HG03045 (cell line): Measurements from ENCODE around the gene PEX26.
A peak's percentile ranks its signal among the peaks of the same experiment; 100 is the strongest.
"Not testable (repeated sequence)": the region's sequence is repeated elsewhere in the genome, so short reads cannot be mapped to it uniquely, and the experiment has no call there.

ENCODE experiments used
- ATAC-seq: cut with Tn5 transposase; IDR thresholded peaks from one replicate; pipeline ENCODE4 v1.9.1; 2021; ENCODE audit warnings: mild to moderate bottlenecking, moderate library complexity; ENCODE audit not compliant: unreplicated experiment

PEX26 gene

DNA sequence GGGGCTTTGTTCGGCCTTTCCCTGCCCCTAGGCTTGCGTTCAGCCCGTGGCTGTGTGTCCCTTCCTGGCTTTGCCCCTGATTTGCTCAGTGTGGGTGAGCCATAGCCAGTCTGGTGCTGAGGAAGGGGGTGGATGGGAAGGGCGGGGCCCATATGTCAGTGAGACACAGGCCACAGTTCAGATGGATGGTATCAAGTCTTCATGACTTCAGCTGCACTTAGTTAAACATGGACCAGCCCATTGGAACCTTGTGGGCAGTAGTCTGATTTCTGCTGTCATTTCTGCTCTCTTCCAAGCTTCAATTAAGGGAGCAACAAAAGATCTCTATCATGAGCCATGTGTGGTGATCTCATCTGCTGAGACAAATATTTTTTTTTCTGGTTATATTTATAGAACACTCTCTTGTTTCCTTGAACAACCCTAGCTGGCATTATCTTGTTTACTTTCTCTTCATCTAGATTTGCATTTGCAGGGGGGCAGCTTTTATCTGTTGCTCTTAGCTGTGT is 21.6 kb upstream of the PEX26 start:
- ATAC-seq, result no peak

DNA sequence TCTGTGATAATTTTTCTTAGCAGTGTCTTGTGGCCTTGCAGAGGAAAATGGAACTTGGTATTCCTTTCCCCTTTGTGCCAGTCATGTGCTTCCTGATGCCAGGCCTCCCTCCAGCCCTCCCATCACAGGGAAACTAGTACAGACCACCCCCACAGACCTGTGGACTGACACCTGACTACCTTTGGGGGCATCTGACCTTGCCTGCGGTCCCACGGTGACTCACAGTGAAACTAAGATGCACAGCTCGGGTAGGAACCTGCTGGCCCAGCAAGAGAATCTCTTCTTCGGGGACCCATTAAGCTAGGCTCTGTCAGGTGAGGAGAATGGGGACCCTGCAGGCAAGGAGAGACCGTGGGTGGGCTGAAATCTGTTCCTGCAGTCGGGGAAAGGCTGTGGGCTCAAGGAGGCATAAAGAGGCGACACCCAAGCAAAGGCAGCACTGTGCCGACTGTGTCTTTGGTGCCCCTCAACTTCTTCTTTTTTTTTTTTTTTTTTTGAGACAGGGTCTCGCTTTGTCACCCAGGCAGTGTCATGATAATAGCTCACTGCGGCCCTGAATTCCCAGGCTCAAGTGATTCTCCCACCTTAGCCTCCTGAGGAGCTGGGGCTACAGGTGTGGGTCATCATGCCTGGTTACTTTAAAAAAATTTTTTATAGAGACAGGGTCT is 20.8 kb upstream of the PEX26 start:
- ATAC-seq, result no peak

DNA sequence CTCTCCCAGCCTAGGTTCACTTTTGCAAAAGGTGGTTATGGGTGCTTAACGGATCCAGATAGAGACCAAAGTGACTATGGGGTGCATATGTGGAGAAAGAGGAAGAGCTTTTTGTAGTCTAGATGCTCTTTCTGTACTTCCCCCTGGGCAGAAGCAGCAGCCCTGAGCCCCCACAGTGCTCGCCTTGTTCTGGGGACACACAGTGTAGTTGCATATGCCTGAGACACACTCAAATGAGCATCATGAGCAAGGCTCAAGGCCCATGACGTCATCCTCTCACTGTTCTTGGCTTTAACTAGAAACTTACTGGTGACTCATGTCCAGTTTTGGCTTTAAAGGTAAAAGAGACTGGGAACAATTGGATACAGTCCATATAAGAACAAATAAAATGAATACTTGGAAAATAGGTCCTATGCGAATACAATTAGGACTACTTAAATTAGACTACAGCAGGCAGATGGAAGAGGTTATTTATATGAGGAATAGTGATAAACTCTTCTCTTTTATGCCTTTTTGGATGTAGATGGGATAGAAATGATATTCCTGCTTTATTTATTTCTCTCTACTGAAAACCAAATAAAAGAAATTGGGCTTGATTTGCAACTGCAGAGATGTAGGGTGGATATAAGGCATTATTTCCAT is 20.1 kb upstream of the PEX26 start:
- peak; percentile 47 for ATAC-seq

DNA sequence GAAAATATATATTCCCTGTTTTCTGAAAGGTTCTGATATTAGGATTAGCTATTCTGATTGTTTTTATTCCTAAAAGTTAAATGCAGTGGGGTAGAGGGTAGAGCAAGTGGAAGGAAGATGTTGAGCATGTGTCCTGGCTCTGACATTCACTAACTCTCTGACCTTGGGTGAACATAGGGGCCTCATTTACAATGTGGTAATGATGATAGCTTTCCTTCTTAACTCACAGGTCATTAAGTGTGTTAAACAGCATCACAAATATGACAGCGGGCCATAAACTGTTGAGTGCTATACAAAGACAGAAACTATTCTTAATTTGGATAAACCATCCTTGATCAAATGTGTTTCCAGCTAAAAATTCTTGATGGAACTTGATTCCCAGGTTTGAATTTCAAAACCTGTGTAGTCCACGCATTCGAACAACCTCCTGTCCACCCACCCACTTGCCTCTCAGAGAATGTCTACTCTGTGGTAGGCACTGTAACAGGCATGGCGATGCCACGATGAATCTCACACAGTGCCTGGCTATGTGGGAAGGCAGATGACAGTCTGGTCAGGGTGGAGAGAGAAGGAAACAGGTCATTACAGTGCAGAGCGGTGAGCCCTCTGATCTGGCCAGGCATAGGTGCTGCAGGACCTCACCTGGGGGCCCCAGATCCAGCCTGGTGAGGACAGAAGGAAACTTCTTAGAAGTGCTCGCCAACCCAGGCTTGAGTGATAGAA is 19.3 kb upstream of the PEX26 start:
- ATAC-seq, result no peak

DNA sequence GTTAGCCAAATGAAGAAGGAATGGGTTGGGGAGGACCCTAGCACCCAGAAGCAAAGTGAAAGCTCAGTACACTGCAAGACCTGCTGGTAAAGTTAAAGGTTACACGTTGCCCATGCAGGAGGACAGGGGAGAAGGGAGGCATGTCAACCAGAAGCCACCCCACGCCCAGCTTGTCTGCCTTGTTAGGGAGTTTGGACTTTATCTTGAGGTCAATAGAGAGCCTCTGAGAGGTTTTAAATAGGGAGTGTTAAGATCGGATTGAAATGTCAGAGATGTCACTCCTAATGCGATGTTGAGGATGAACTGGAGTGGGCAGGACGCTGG is 18.7 kb upstream of the PEX26 start:
- ATAC-seq, result no peak

DNA sequence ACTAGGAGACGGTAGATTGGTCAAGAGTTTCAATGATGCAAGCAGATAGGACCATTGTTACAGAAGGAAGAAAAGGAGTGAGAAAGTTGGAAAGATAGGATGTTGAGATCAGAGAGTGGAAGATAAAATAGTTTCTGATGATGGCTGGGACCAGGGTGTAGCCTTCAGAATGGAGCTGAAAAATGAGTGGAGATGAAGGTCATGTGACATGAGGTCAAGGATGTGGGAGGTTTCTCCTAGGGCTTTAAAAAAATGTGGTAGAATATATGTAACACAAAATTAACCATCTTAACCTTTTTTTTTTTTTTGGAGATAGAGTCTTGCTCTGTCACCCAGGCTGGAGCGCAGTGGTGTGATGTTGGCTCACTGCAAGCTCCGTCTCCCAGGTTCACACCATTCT is 18.3 kb upstream of the PEX26 start:
- no peak for ATAC-seq

DNA sequence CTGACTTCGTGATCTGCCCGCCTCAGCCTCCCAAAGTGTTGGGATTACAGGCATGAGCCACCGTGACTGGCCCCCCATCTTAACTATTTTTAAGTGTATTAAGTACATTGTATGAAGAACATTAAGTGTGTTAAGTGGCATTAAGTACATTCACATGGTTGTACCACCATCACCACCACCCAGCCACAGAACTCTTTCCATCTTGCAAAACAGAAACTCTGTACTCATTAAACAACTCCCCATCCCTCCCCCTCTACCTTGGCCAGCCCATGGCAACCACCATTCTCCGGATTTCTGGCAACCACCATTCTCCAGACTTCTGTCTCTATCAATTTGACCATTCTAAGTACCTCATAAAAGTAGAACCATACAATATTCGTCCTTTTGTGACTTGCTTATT is 17.8 kb upstream of the PEX26 start:
- ATAC-seq, result no peak

DNA sequence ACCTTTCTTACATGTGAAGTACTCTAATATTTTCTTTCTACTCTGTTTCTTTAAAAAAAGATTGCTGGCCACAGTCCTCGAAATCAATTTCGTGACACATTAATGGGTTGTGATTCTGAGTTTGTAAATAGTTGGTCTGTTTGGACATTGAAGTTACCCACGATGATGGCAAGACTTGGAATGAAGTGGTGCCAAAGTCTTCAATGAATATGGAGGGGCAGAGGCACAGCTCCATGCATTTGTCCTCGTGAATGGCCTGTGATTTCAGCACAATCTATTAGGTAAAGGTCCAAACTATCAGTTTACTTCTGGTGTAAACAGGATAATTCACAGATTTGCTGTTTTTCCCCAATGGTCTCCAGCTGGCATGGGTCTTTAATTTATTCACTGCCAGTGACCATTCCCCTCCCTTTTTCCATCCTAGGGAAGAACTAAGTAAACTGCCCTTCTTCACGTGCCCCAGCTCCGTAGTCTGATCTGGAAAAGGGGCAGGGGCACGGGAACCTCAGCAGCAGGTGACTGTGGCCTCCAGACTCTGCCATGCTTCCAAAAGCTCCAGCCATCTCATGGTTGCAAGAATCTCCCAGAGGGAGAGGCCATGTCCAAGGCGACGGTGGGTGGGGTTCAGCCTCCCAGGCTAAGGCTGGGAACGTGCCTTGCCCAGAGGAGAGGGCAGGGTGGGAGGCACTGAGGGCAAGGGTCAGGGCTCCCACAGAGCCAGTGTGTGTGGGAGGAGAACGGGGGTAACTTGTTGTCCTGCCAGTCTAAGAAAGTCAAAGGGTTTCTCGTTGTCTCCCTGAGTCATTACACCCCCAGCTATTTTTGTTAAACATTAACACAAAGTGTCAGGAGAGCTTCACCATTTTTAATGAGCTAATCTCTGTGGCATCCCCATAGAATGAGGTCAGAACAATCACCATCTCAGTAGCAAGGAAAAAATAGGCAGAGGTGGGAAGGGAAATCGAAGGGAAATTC is 16.9 kb upstream of the PEX26 start:
- no peak for ATAC-seq

DNA sequence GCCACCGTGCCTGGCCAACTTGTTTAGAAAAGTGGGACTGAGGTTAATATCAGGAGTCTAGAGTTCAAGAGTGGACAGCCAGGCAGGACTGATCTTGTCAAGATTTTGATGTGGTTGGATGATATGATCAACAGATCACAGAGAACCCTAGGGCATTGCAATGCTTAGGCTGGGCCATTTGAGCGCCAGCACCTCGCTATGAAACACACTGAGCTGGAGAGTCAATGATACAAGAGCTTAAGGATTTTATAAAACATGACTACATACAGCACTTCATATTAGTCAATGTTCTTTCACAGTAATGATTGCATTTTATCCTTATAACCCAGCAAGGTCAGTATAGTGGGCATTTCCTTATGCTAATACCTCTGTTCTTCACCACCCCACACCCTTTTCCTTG is 15.4 kb upstream of the PEX26 start:
- no peak for ATAC-seq

DNA sequence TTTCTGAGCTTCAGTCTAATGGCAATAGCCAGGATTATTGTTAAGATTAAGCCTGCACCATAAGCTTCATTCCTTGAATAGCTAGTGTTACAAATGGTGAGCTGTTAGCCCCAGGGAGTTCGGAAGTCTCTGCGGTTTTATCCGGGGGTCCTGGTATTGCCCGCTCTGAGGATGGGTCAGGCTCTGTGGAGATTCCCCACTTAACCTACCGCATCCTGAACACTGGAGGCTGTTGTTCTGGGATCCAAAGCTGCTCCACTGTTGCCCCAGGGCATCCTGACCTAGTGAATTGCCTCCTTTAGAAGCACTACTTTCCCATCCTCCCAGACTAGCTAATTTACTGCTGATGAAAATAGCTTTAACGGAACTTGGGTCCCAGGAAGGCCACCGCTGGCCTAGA is 14.5 kb upstream of the PEX26 start:
- no peak for ATAC-seq

DNA sequence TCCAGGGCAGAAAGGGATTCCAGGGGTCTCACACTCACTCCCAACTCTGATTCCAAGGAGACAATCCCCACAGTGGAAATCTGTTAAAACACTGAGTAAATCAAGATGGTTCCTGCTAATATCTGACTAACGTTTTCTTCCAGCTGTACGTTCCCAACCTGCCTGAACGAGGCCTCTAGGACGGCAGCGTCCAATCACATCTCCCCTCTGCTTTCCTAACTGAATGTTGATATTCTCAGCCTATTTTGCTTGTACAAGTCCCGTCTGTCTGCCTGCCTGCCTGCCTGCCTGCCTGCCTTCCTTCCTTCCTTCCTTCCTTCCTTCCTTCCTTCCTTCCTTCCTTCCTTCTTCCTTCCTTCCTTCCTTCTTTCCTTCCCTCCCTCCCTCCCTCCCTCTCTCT is 14.1 kb upstream of the PEX26 start:
- ATAC-seq, result not testable (repeated sequence)

DNA sequence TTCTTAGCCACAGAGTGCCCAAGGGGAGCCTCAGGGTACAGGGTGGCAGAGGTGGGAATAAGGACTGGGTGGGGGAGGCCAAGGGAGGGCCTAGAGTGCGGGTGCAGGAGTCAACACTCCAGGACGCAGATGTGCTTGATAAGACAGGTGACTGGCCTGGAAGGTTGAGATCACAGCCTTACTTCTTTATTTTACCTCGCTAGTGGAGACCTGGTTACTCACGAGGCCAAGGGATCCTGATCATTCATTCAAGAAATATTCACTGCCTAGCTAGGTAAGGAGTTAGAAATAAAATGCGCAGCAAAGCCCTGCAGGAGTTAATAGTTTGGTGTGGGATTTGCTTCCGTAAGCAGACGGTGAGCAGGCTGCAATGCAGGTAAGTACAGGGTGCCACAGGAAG is 13.2 kb upstream of the PEX26 start:
- ATAC-seq, result no peak

DNA sequence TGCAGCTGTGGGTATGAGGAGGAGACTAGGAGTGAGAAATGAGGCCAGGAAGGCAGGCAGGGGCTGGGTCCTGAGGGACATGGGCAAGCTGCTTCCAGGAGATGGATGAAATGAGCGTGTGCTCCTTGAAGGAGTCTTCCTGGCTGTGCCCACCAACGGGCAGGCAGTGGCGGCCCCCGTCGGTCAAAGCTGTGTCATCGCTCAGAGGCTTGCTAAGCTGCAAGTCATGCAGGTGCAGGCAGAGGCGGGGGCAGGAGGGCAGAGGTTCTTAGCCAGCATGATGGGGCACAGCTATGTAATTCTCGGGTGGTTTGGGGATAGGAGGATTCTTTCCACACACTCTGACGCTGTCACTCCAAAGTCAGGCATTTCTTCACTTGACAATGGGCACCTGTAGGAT is 12.5 kb upstream of the PEX26 start:
- ATAC-seq, result no peak

DNA sequence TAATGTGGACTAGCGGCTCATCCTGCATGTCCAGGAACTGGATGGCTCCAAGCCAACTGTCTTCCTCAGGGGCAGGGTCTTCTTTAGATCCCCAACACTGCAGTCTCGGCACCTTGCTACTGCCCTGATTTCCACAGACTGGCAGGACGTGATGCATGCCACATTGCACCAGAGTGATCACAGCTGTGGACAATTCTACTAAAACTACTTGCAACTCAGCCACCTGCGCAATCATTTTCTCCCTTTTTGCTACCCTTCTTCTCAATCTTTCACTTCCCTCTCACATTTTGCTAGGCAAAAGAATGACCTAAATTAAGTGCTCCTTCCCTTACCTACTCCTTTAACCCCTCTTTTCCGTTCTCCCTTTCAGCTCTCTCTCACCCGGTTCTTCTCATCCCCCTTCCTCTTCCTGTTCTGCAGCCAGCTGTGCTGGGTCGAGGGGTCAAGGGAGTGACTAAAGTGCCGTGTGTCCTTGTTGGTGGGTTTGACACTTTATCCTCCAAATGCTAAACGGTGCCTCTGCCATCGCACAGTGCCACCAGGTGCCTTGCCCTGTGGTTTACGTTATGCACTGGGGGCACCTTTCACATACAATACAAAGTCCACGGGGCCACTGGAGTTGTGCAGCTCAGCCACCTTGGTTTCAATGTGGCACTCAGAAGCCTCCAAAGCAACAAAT is 11.5 kb upstream of the PEX26 start:
- ATAC-seq, result no peak

DNA sequence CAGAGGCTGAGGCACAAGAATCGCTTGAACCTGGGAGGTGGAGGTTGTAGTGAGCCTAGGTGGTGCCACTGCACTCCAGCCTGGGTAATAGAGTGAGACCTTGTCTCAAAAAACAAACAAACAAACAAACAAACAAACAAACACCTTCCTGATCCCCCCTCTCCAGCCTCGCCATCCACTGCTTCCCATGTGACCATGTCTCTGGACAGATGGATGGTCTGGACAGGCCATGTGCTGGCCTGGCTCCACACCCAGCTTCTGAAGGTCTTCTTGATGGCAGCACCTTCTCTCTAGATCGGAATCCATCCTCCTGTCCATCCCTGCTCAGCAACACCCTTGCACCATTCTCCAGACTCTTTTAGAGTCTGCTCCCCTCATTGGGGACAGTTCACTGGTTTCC is 10.7 kb upstream of the PEX26 start:
- ATAC-seq, result no peak

DNA sequence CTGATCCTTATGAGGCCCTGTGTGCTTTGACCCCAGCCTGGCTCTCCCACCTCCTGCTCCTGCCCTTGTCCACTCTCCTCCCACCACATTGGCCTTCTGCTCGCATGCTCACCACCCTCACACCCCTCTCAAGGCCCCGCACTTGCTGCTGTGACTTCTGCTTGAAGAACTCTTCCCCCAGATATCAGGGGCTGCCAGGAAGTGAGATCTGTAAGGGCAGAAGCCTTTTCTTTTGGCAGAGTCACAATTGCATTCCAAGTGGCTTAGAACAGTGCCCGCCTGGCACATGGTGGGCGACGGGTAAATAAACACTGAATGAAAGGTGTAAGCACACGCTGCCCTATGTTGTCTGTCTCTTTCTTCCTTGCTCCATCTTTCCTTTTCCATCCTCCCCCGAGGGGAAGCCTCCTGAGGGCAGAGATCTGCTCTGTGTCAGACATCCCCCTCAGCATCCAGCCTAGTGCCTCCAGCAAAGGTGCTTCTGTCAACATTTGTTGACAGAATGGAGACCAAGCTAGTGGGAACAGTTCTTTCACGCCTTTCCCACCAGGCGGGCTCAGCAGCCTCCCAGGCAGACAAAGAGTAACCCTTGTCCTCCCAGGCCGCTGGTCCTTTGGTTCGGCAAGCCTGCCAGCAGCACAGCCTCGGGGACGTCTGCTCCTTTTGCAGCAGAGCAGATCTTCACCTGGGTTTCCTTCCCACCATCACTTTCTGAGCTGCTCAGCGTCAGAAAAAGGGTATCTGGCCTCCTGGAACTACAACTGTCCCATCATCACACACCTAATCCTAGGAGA is 10.0 kb upstream of the PEX26 start:
- no peak for ATAC-seq

DNA sequence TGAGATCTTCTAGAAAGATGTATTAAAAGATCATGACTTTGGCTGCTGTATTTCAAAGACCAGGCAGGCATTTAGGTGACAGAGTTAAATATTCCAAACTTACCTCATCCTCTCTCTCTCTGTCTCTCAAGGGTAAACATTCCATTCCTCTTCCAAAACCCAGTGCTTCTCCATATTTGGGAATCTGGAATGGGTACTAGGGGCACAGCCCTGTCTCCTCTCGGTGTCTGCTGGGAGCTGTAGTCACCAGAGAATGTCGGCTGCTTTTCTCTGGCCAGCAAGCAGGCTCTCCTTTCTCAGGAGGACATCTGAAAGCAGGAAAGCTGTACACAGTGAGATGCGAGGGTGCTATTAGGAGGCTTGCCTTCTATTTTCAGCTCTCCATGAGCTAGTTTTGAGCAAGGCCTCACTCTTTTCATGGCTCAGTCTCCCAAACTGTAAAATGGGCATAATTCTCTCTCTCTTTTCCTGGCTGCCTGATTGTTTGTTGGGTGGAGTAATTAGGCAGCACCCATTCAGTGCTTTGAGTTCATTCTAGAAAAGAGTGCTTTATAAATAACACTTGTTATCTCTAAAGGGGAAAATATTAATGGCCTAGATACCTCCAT is 9.3 kb upstream of the PEX26 start:
- ATAC-seq, result no peak

DNA sequence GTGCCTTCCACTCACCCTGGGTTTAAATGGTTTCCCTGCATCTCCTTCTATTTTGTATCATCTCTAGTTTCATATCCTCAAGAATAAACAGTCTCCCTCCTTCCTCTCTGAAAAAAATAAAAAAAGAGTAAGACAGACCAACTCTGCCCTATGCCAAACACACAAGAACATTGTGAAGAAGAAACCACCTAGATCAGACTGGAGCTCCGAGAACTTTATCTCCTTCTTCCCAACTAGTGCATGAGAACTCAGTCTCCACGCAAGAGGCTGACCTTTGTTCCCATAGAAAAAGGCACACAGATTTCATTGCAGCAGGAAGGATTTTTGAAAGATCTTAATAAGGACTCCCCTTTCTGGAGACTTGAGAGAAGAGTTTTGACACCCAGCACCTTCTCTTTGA is 8.7 kb upstream of the PEX26 start:
- no peak for ATAC-seq

DNA sequence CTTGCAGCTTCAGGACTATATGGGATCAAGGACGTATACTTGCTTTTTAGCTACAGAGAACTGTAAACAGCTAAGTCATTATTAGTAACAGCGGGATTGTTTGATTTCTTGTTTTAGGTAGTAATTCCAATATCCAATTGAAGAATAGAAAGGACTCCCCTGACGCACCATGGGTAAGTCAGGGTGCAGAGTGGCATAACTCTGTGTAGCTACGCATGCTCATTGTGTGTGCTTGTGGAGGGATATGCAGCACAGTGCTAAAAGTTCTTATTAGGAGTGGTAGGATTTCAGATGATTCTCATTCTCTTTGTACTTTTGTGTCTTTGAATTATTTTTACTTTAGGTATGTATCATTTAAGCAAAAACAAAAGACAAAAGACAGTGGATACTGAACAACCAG is 7.7 kb upstream of the PEX26 start:
- ATAC-seq, result no peak
